Endodermal cell (in vitro differentiated cells): ENCODE data around the gene GJA8. TPM values are rescaled to one million over a fixed set of nuclear protein-coding genes. Genes with fewer than 3 reads are reported as not detected.

ENCODE experiments used
- DNase-seq: peaks from one replicate; pipeline ENCODE4 v3.0.0-alpha.2; 2017
- H3K27ac ChIP-seq: 2 replicates; pipeline ENCODE4 v1.5.1; 2013; ENCODE audit warnings: mild to moderate bottlenecking, low read depth, low read length, moderate library complexity
- H3K27me3 ChIP-seq: 2 replicates; pipeline ENCODE4 v1.6.1; 2013; ENCODE audit warnings: mild to moderate bottlenecking, low read length, moderate library complexity; ENCODE audit not compliant: insufficient read depth, control insufficient read depth, poor library complexity, severe bottlenecking
- H3K36me3 ChIP-seq: 2 replicates; pipeline ENCODE4 v1.7.0; 2013; ENCODE audit warnings: mild to moderate bottlenecking, low read length, moderate library complexity; ENCODE audit not compliant: control insufficient read depth, insufficient read depth
- H3K4me1 ChIP-seq: one replicate; pipeline ENCODE4 v1.7.0; 2013; ENCODE audit warnings: low read length; ENCODE audit not compliant: control insufficient read depth, insufficient read depth
- H3K4me3 ChIP-seq: 2 replicates; pipeline ENCODE4 v1.5.1; 2013; ENCODE audit warnings: mild to moderate bottlenecking, low read length, moderate library complexity
- H3K9ac ChIP-seq: 2 replicates; pipeline ENCODE4 v1.6.1; 2013; ENCODE audit warnings: mild to moderate bottlenecking, low read length, moderate library complexity; ENCODE audit not compliant: poor library complexity, severe bottlenecking; ENCODE audit errors: extremely low read depth
- H3K9me3 ChIP-seq: 2 replicates; pipeline ENCODE4 v1.6.1; 2013; ENCODE audit warnings: mild to moderate bottlenecking, low read length, moderate library complexity; ENCODE audit not compliant: control insufficient read depth
- H3K27ac Mint-ChIP-seq: 2 replicates; pipeline ENCODE4 v1.8.0; 2020; ENCODE audit warnings: mixed read lengths
- H3K27me3 Mint-ChIP-seq: 2 replicates; pipeline ENCODE4 v1.8.0; 2021; ENCODE audit warnings: mild to moderate bottlenecking, mixed read lengths; ENCODE audit not compliant: insufficient read depth
- H3K36me3 Mint-ChIP-seq: 2 replicates; pipeline ENCODE4 v1.8.0; 2020; ENCODE audit warnings: low read depth, mixed read lengths
- H3K4me1 Mint-ChIP-seq: 2 replicates; pipeline ENCODE4 v1.8.0; 2020; ENCODE audit warnings: mixed read lengths
- H3K4me3 Mint-ChIP-seq: 2 replicates; pipeline ENCODE4 v1.8.0; 2020; ENCODE audit warnings: mild to moderate bottlenecking, moderate library complexity, mixed read lengths
- H3K9me3 Mint-ChIP-seq: 2 replicates; pipeline ENCODE4 v1.8.0; 2020; ENCODE audit warnings: mild to moderate bottlenecking, mixed read lengths
- WGBS, 2 experiments: methylation state at CpG; one replicate each; pipeline versions ENCODE4 v1.1.5 to v1.1.7; 2013; ENCODE audit warnings: missing lambda C conversion rate in 2 of 2, mixed read lengths in 1 of 2; ENCODE audit not compliant: insufficient coverage in 1 of 2, insufficient read length in 1 of 2; 5-methylcytosine and 5-hydroxymethylcytosine counted together
- total RNA-seq, 2 donors: library from RNA; stranded (reverse); fragmentation: NEBNext Ultra II Directional in 1 of 2; extraction: Animal tissue kit (Norgen Biotek cat#: 25700) in 1 of 2; gene quantifications; 2 replicates in 1 of 2; 3 replicates in 1 of 2; pipeline ENCODE4 v1.2.1, GENCODE V29; 2021
- TF ChIP-seq, protein P1 (sequence below): fragments of 200-600 bp; sonication (generic); conservative IDR thresholded peaks from 2 replicates; pipeline ENCODE4 v1.5.0; 2021; ENCODE audit warnings: antibody characterized with exemption, mild to moderate bottlenecking

The GJA8 gene
- total RNA-seq, 2 donors from 2014 or later, result not detected

DNA sequence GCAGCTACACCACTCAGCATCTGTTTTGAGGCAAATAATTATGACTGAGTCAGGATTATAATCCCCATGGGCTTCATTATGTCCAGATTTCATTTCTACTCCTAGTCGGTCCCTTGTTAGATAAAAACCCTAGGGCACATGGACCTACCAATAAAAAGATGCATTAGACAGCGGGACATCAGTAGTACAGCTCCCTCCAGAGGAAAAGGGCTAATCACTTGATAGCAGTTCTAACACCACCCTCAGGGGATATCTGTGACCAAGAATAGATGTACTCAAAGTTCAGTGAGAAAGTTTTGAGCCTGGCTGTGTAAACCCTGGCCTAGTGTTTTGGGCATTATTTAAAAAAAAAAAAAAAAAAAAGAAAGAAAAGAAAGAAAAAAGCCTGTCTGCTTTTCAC, 10.0 kb downstream of the GJA8 start:
- no peak overlapping the region for H3K4me3 ChIP-seq
- H3K4me3 Mint-ChIP-seq, result no peak overlapping the region
- no peak overlapping the region for H3K27ac ChIP-seq
- no peak overlapping the region for H3K9ac ChIP-seq
- peaks cover 14% of the 10 kb centered on the region for H3K27me3 Mint-ChIP-seq
- DNase-seq, result no peak
- 86 to 91% methylated on average over 2 of the region's 2 CpGs for WGBS, 2 experiments
- H3K36me3 ChIP-seq, result no peaks in the 10 kb centered on the region
- H3K36me3 Mint-ChIP-seq, result no peaks in the 10 kb centered on the region
- no peaks in the 10 kb centered on the region for H3K9me3 ChIP-seq
- H3K9me3 Mint-ChIP-seq, result no peaks in the 10 kb centered on the region
- H3K27ac Mint-ChIP-seq, result no peak overlapping the region
- TF ChIP-seq, protein P1, sequence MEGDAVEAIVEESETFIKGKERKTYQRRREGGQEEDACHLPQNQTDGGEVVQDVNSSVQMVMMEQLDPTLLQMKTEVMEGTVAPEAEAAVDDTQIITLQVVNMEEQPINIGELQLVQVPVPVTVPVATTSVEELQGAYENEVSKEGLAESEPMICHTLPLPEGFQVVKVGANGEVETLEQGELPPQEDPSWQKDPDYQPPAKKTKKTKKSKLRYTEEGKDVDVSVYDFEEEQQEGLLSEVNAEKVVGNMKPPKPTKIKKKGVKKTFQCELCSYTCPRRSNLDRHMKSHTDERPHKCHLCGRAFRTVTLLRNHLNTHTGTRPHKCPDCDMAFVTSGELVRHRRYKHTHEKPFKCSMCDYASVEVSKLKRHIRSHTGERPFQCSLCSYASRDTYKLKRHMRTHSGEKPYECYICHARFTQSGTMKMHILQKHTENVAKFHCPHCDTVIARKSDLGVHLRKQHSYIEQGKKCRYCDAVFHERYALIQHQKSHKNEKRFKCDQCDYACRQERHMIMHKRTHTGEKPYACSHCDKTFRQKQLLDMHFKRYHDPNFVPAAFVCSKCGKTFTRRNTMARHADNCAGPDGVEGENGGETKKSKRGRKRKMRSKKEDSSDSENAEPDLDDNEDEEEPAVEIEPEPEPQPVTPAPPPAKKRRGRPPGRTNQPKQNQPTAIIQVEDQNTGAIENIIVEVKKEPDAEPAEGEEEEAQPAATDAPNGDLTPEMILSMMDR, result peak; percentile 11
- H3K27me3 ChIP-seq, result no peaks in the 10 kb centered on the region
- peaks cover 6% of the 10 kb centered on the region for H3K4me1 Mint-ChIP-seq
- H3K4me1 ChIP-seq, result no peaks in the 10 kb centered on the region

DNA sequence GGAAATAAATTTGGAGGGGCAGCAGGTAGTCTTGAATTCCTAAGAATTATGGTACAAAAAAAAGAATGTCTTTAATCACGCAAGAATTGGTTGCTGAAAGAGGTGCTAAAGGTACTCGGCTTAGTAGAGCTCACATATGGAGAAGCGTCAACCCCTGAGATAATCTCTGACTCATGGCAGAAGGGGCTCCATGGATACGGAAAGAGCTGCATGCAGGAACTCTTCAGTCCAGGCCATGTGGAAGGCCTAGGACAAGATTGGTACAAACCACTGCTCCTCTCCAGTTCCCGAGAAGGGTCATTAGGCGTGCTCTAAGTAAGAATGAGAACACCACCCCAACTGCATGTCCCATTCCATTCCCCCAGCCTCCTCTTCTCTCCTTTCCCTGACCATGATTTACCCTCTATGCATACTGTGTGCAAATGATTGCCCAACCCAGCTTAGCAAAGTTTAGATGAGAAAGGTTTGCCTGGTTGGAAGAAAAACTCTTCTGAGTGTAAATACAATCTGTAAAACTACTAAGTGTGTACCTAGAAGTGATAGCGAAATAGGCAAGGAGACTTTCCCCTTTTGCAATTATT, 10.9 kb downstream of the GJA8 start:
- TF ChIP-seq, protein P1, result no peak
- H3K27ac Mint-ChIP-seq, result no peak overlapping the region
- no peaks in the 10 kb centered on the region for H3K9me3 Mint-ChIP-seq
- Histone ChIP-seq H3K9ac (no peak overlapping the region), H3K27ac (no peak overlapping the region), H3K36me3 (no peaks in the 10 kb centered on the region), H3K27me3 (no peaks in the 10 kb centered on the region), H3K4me1 (no peaks in the 10 kb centered on the region), H3K4me3 (no peak overlapping the region), H3K9me3 (no peaks in the 10 kb centered on the region)
- DNase-seq, result no peak
- H3K4me3 Mint-ChIP-seq, result no peak overlapping the region
- peaks cover 12% of the 10 kb centered on the region for H3K27me3 Mint-ChIP-seq
- peaks cover 6% of the 10 kb centered on the region for H3K4me1 Mint-ChIP-seq
- no peaks in the 10 kb centered on the region for H3K36me3 Mint-ChIP-seq
- WGBS, 2 experiments, result 86 to 91% methylated on average over 4 to 7 of the region's 7 CpGs

DNA sequence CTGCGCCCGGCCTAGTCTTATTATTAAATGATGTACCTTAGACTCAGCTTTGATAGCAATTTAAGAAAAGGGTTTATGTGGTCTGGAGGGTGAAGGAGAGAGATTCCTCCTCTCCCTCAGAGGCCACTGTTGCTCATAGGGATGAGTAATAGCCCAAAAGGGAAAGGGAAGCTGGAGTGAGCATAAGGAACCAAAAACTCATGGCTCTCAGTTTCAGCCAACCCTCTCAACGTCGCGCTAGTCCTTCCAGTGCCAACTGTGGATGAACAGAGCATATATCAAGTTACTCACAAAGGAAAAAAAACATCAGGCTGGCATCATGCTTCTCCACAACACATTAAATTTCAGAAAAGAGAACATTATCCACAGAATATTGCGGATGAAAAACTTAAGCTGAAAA, 17.3 kb downstream of the GJA8 start:
- H3K36me3 Mint-ChIP-seq, result no peaks in the 10 kb centered on the region
- TF ChIP-seq, protein P1, result no peak
- Histone ChIP-seq H3K36me3 (no peaks in the 10 kb centered on the region), H3K27me3 (no peaks in the 10 kb centered on the region), H3K4me3 (no peak overlapping the region), H3K4me1 (no peaks in the 10 kb centered on the region), H3K9ac (no peak overlapping the region), H3K27ac (no peak overlapping the region), H3K9me3 (no peaks in the 10 kb centered on the region)
- no peak overlapping the region for H3K4me3 Mint-ChIP-seq
- H3K9me3 Mint-ChIP-seq, result no peaks in the 10 kb centered on the region
- peaks cover 2% of the 10 kb centered on the region for H3K27me3 Mint-ChIP-seq
- peaks cover 9% of the 10 kb centered on the region for H3K4me1 Mint-ChIP-seq
- WGBS, 2 experiments, result 83 to 96% methylated on average over 4 to 6 of the region's 6 CpGs
- H3K27ac Mint-ChIP-seq, result no peak overlapping the region
- DNase-seq, result no peak
